ENCODE data around the gene RARRES1. TPM values are rescaled to one million over a fixed set of nuclear protein-coding genes. Genes with fewer than 3 reads are reported as not detected.

Gene RARRES1
- total RNA-seq, 1 experiment from 2014 or later, result not detected

Other genes starting within 250 kb of the RARRES1 start
- gene MLF1, start 161.3 kb downstream of the RARRES1 start, total RNA-seq (2014; rRNA removed; shearing (Covaris generic)), result 32.8 and 43.8 TPM in 2 replicates
- gene GFM1, start 87.9 kb downstream of the RARRES1 start, total RNA-seq (2014; rRNA removed; shearing (Covaris generic)), result 50.3 and 58.0 TPM in 2 replicates
- 35.4 and 39.6 TPM in 2 replicates for gene LXN, start 59.8 kb downstream of the RARRES1 start, total RNA-seq (2014; rRNA removed; shearing (Covaris generic))
- 169 and 173 TPM in 2 replicates for gene MFSD1, start 69.6 kb upstream of the RARRES1 start, total RNA-seq (2014; rRNA removed; shearing (Covaris generic))

Data from H4 (cell line).